SHP77 treated with DMSO at 0.1 percent for 48 hours (cell line): ENCODE data around the gene TBX1.

Source experiments
- DNase-seq: peaks from one replicate; lab custom pipeline; 2025; lab: John Stamatoyannopoulos, UW

The TBX1 gene

GRCh38 chr22:19814428-19814827 lies 53.9 kb downstream of the TBX1 start:
- no peak for DNase-seq

- DNase-seq = no peak
These were observed 54.7 kb downstream of the TBX1 start for GRCh38 chr22:19815093-19815822.

GRCh38 chr22:19815823-19816290 lies 55.3 kb downstream of the TBX1 start:
- DNase-seq = no peak

- DNase-seq = no peak
These were observed 56.0 kb downstream of the TBX1 start for GRCh38 chr22:19816372-19817119.
